B cell (primary cell): Measurements from ENCODE around the gene DNAAF5. TPM values are rescaled to one million over a fixed set of nuclear protein-coding genes. Genes with fewer than 3 reads are reported as not detected.

ENCODE experiments used
- ATAC-seq: fragments of 200-7000 bp; cut with Tn5 transposase; one replicate; pipeline ENCODE4 v1.10.0; 2021; ENCODE audit warnings: low read depth, mild to moderate bottlenecking, moderate number of reproducible peaks, moderate library complexity
- CTCF ChIA-PET: fragments of 350-600 bp; sonication (Branson Sonifier 250); formaldehyde crosslinking; loops from one replicate; lab custom pipeline; 2021; ENCODE audit warnings: antibody characterized with exemption, inconsistent platforms; lab: Charles Lee
- POLR2A ChIA-PET: fragments of 350-600 bp; sonication (Branson Sonifier 250); formaldehyde crosslinking; loops from one replicate; lab custom pipeline; 2021; ENCODE audit warnings: antibody characterized with exemption; lab: Charles Lee
- DNase-seq: peaks from one replicate; pipeline ENCODE4 v3.0.0; 2013
- H2AFZ ChIP-seq: 2 replicates; pipeline ENCODE4 v1.6.1; 2012; ENCODE audit warnings: mild to moderate bottlenecking, low read depth, low read length; ENCODE audit not compliant: insufficient read depth, poor library complexity, severe bottlenecking
- H3K27ac ChIP-seq, 2 donors: 1 replicate in 1 of 2; 2 replicates in 1 of 2; pipeline ENCODE4 v1.5.1; 2012 to 2013; ENCODE audit warnings: low read length in 2 of 2, mild to moderate bottlenecking in 2 of 2, moderate library complexity in 1 of 2
- H3K27me3 ChIP-seq, 4 experiments: fragments of 200-600 bp in 1 of 4; sonication (generic) in 1 of 4; replicated peaks in 1 of 4; 1 replicate in 2 of 4; 2 replicates in 2 of 4; pipeline versions ENCODE4 v1.6.1 to v1.7.0; 2013 to 2016; ENCODE audit warnings: low read length in 3 of 4, mild to moderate bottlenecking in 2 of 4, mixed read lengths in 1 of 4, moderate library complexity in 1 of 4; ENCODE audit not compliant: insufficient read depth in 4 of 4, control insufficient read depth in 3 of 4; ENCODE audit errors: control extremely low read depth in 1 of 4
- H3K36me3 ChIP-seq, 2 experiments: replicated peaks in 1 of 2; 1 replicate in 1 of 2; 2 replicates in 1 of 2; pipeline versions ENCODE4 v1.6.1 to v1.7.1; 2013; ENCODE audit warnings: low read length in 1 of 2; ENCODE audit not compliant: insufficient read depth in 2 of 2, control insufficient read depth in 1 of 2; ENCODE audit errors: control extremely low read depth in 1 of 2, extremely low read depth in 1 of 2
- H3K4me1 ChIP-seq, 2 donors: fragments of 200-600 bp in 1 of 2; sonication (generic) in 1 of 2; 1 replicate in 1 of 2; 2 replicates in 1 of 2; pipeline versions ENCODE4 v1.5.1 to v1.6.1; 2013 to 2017; ENCODE audit warnings: low read length in 2 of 2; ENCODE audit not compliant: control insufficient read depth in 2 of 2, insufficient read depth in 2 of 2
- H3K4me2 ChIP-seq: replicated peaks from 2 replicates; pipeline ENCODE3; 2012; ENCODE audit warnings: mild to moderate bottlenecking, low read depth, low read length; ENCODE audit not compliant: poor library complexity, severe bottlenecking
- H3K4me3 ChIP-seq, 5 experiments: fragments of 200-600 bp in 1 of 5; sonication (generic) in 1 of 5; 1 replicate in 3 of 5; 2 replicates in 2 of 5; pipeline versions ENCODE4 v1.5.1 to v1.7.0; 2011 to 2016; ENCODE audit warnings: low read length in 4 of 5, mild to moderate bottlenecking in 4 of 5, low read depth in 2 of 5, control low read depth in 1 of 5, moderate library complexity in 1 of 5; ENCODE audit not compliant: insufficient read depth in 1 of 5; ENCODE audit errors: control extremely low read depth in 1 of 5, extremely low read depth in 1 of 5
- H3K79me2 ChIP-seq: fragments of 200-600 bp; sonication (generic); one replicate; pipeline ENCODE4 v1.6.0; 2016; ENCODE audit warnings: low read length; ENCODE audit not compliant: control insufficient read depth, insufficient read depth
- H3K9ac ChIP-seq: fragments of 200-600 bp; sonication (generic); 2 replicates; pipeline ENCODE4 v1.6.1; 2017; ENCODE audit warnings: mild to moderate bottlenecking, low read length, moderate library complexity
- H3K9me3 ChIP-seq, 3 donors: one replicate each; pipeline versions ENCODE4 v1.6.1 to v1.7.1; 2013; ENCODE audit warnings: low read length in 2 of 3; ENCODE audit not compliant: control insufficient read depth in 2 of 3, insufficient read depth in 1 of 3; ENCODE audit errors: control extremely low read depth in 1 of 3
- H4K20me1 ChIP-seq: 2 replicates; pipeline ENCODE4 v1.6.0; 2012; ENCODE audit warnings: mild to moderate bottlenecking, low read length; ENCODE audit not compliant: insufficient read depth, control insufficient read depth, poor library complexity, severe bottlenecking
- H3K27ac Mint-ChIP-seq: one replicate; pipeline ENCODE4 v1.8.0; 2021; ENCODE audit warnings: mixed read lengths
- H3K27me3 Mint-ChIP-seq: one replicate; pipeline ENCODE4 v1.8.0; 2021; ENCODE audit warnings: mixed read lengths
- H3K4me1 Mint-ChIP-seq: one replicate; pipeline ENCODE4 v1.8.0; 2021; ENCODE audit warnings: mixed read lengths
- H3K4me3 Mint-ChIP-seq: one replicate; pipeline ENCODE4 v1.8.0; 2021; ENCODE audit warnings: mixed read lengths
- H3K9me3 Mint-ChIP-seq: one replicate; pipeline ENCODE4 v1.8.0; 2022; ENCODE audit warnings: mixed read lengths; ENCODE audit not compliant: insufficient read depth
- CTCF ChIP-seq: fragments of 200-600 bp; IDR thresholded peaks from one replicate; pipeline ENCODE4 v1.8.0; 2022; ENCODE audit warnings: antibody characterized with exemption, mild to moderate bottlenecking
- EZH2 ChIP-seq: IDR thresholded peaks from 2 replicates; pipeline ENCODE4 v1.6.1; 2012; ENCODE audit warnings: borderline replicate concordance, low read depth, mild to moderate bottlenecking, moderate library complexity, low read length; ENCODE audit not compliant: insufficient read depth, poor library complexity, severe bottlenecking
- WGBS: methylation state at CpG from one replicate; pipeline ENCODE4 v1.1.5; 2013; ENCODE audit warnings: missing lambda C conversion rate; ENCODE audit not compliant: insufficient coverage; 5-methylcytosine and 5-hydroxymethylcytosine counted together
- intact Hi-C: fragments of 100-400 bp; cut with micrococcal nuclease; formaldehyde crosslinking; loops from one replicate; pipeline ENCODE4 v1.10.0; 2022
- polyA plus RNA-seq: library from polyadenylated mRNA; depleted of rRNA; stranded (reverse); fragments of >200 nt; gene quantifications from 2 replicates; pipeline ENCODE4 v1.2.3, GENCODE V29; 2012
- total RNA-seq, 2 donors: library from RNA; stranded (reverse); fragments of 120-200 nt in 1 of 2; gene quantifications; 1 replicate in 1 of 2; 2 replicates in 1 of 2; pipeline versions ENCODE4 v1.2.3 to v1.2.4, GENCODE V29; 2013 to 2022

DNAAF5 gene
- total and polyA plus RNA-seq, 2 donors (not counting 1 experiment from before 2014, with no cell fraction given): 18.0 to 21.4 TPM

GRCh38 chr7:783556-784490, 57.3 kb downstream of the DNAAF5 start:
- POLR2A ChIA-PET: no interaction called here
- no peak overlapping the region for H3K27ac ChIP-seq
- intact Hi-C loops: loop anchor here (10.0 kb wide), 1 partner anchor 191 kb away; the partner anchor contains the start of gene COX19

More at GRCh38 chr7:783556-784490, 57.3 kb downstream of the DNAAF5 start:
- Mint-ChIP-seq H3K4me3 (no peak overlapping the region), H3K4me1 (no peaks in the 10 kb centered on the region), H3K9me3 (no peaks in the 10 kb centered on the region), H3K27me3 (no peaks in the 10 kb centered on the region), H3K27ac (no peak overlapping the region)
- Histone ChIP-seq H3K9me3 (peaks cover 0 to 11% (median 0%) of the 10 kb centered on the region in 3 donors), H3K4me1 (no peaks in the 10 kb centered on the region), H2AFZ (no peak overlapping the region), H3K79me2 (no peaks in the 10 kb centered on the region), H3K36me3 (peaks cover 0 to 20% of the 10 kb centered on the region in 2 experiments), H3K27me3 (no peaks in the 10 kb centered on the region), H3K4me2 (no peak overlapping the region), H4K20me1 (no peaks in the 10 kb centered on the region), H3K9ac (no peak overlapping the region), H3K4me3 (no peak overlapping the region)
- TF ChIP-seq EZH2 (no peak), CTCF (no peak)
- CTCF ChIA-PET: interaction anchor here (8.8 kb wide), 1 partner anchor 89 kb away, joined by 113 read pairs; the partner anchor contains the start of gene GET4
- WGBS: 96% methylated on average over 33 of the region's 36 CpGs
- ATAC-seq: no peak
- DNase-seq: no peak
